PC-9 (cell line): ENCODE data around the gene CRHR2. TPM values are rescaled to one million over a fixed set of nuclear protein-coding genes. Genes with fewer than 3 reads are reported as not detected.
"Not testable (repeated sequence)": the region's sequence is repeated elsewhere in the genome, so short reads cannot be mapped to it uniquely, and the experiment has no call there.

Experiments used
- BruUV-seq: library from RNA; stranded (reverse); fragments of 400-500 nt; replicated peaks from 2 replicates; lab custom pipeline; 2021; lab: Mats Ljungman, UMichigan
- CTCF ChIA-PET: fragments of 300-600 bp; sonication (Branson Sonifier 250); formaldehyde crosslinking; loops from one replicate; lab custom pipeline; 2022; ENCODE audit warnings: antibody characterized with exemption; lab: Charles Lee
- POLR2A ChIA-PET: fragments of 300-600 bp; sonication (Branson Sonifier 250); formaldehyde crosslinking; loops from one replicate; lab custom pipeline; 2022; ENCODE audit warnings: antibody characterized with exemption; ENCODE audit not compliant: unreplicated experiment; lab: Charles Lee
- DNase-seq, 2 experiments: peaks; one replicate each; pipeline versions ENCODE4 v3.0.0 to v3.0.0-alpha.2; 2015 to 2022; ENCODE audit warnings: mixed read lengths in 1 of 2
- H2AFZ ChIP-seq: fragments of 200-600 bp; sonication (generic); 2 replicates; pipeline ENCODE4 v1.8.1; 2017; ENCODE audit warnings: antibody characterized with exemption
- H3F3A ChIP-seq: fragments of 200-600 bp; sonication (generic); 2 replicates; pipeline ENCODE4 v1.8.1; 2017; ENCODE audit warnings: antibody characterized with exemption, mild to moderate bottlenecking, low read depth; ENCODE audit not compliant: insufficient read depth
- H3K27ac ChIP-seq: fragments of 200-600 bp; sonication (generic); 2 replicates; pipeline ENCODE4 v1.6.1; 2016; ENCODE audit warnings: mixed run types
- H3K27me3 ChIP-seq: fragments of 200-600 bp; sonication (generic); 2 replicates; pipeline ENCODE4 v1.6.1; 2016; ENCODE audit warnings: low read depth, mixed run types; ENCODE audit not compliant: insufficient read depth
- H3K36me3 ChIP-seq: fragments of 200-600 bp; sonication (generic); 2 replicates; pipeline ENCODE4 v1.6.1; 2016; ENCODE audit warnings: low read depth, mixed run types
- H3K4me1 ChIP-seq: fragments of 200-600 bp; sonication (generic); replicated peaks from 2 replicates; pipeline ENCODE4 v1.6.1; 2016; ENCODE audit warnings: mixed run types; ENCODE audit not compliant: insufficient read depth
- H3K4me2 ChIP-seq: fragments of 200-600 bp; sonication (generic); 2 replicates; pipeline ENCODE4 v1.6.1; 2017; ENCODE audit warnings: mixed run types
- H3K4me3 ChIP-seq: fragments of 200-600 bp; sonication (generic); 2 replicates; pipeline ENCODE4 v1.6.1; 2016; ENCODE audit warnings: mixed run types
- H3K79me2 ChIP-seq: fragments of 200-600 bp; sonication (generic); 2 replicates; pipeline ENCODE4 v1.6.1; 2017; ENCODE audit warnings: low read depth, mixed run types
- H3K9me2 ChIP-seq: fragments of 200-600 bp; sonication (generic); 2 replicates; pipeline ENCODE4 v1.8.1; 2017; ENCODE audit warnings: mild to moderate bottlenecking; ENCODE audit not compliant: insufficient read depth
- H3K9me3 ChIP-seq: fragments of 200-600 bp; sonication (generic); 2 replicates; pipeline ENCODE4 v1.8.1; 2016; ENCODE audit warnings: low read depth; ENCODE audit not compliant: insufficient read depth
- H4K20me1 ChIP-seq: fragments of 200-600 bp; sonication (generic); 2 replicates; pipeline ENCODE4 v1.8.1; 2017; ENCODE audit not compliant: insufficient read depth
- CTCF ChIP-seq: fragments of 200-600 bp; sonication (generic); conservative IDR thresholded peaks from 2 replicates; pipeline ENCODE4 v1.6.1; 2017; ENCODE audit warnings: mixed run types, antibody characterized with exemption, mild to moderate bottlenecking, moderate library complexity
- EZH2 ChIP-seq: fragments of 200-600 bp; sonication (generic); IDR thresholded peaks from 2 replicates; pipeline ENCODE4 v1.8.0; 2017; ENCODE audit warnings: antibody characterized with exemption, low read depth
- intact Hi-C: fragments of 100-400 bp; cut with micrococcal nuclease; formaldehyde crosslinking; loops from one replicate; pipeline ENCODE4 v1.10.0; 2022; ENCODE audit not compliant: unreplicated experiment
- total RNA-seq: library from RNA; stranded (reverse); gene quantifications from 2 replicates; pipeline ENCODE4 v1.2.3, GENCODE V29; 2021

The CRHR2 gene
- total RNA-seq, 1 experiment from 2014 or later = not detected

DNA sequence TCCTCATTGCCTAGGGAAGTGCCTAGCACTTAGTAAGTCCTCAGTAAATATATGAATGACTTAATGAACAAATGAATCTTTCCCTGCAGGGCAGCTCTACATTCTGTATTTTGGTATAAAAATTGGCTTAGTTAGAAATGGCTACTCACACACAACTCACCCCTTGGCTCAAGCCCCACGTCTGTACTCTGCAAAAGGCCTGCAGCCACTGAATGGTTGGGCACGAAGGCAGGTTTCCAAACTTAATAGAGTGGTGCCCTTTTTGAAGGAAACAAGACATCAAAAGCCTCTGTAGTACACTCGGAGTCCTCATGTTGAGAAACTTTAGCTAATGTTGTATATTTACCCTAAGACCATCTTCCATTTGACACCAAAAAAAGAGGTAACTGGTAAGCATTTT is 36.6 kb downstream of the CRHR2 start:
- Histone ChIP-seq H3F3A (peaks cover 16% of the 10 kb centered on the region), H2AFZ (no peak overlapping the region), H3K9me2 (no peaks in the 10 kb centered on the region), H3K36me3 (peaks cover 25% of the 10 kb centered on the region; the same call in 1 of the 2 replicates), H3K4me1 (no peaks in the 10 kb centered on the region), H3K79me2 (no peaks in the 10 kb centered on the region), H3K4me3 (no peak overlapping the region), H3K27ac (no peak overlapping the region), H3K4me2 (no peak overlapping the region), H3K27me3 (no peaks in the 10 kb centered on the region), H4K20me1 (peaks cover 22% of the 10 kb centered on the region), H3K9me3 (no peaks in the 10 kb centered on the region)
- POLR2A ChIA-PET = no interaction called here
- no peak for DNase-seq
- intact Hi-C loops = no loop called here
- no TSS peak for BruUV-seq
- TF ChIP-seq CTCF = no peak
- no peak for TF ChIP-seq EZH2
- CTCF ChIA-PET = no interaction called here

GRCh38 chr7:30644286-30644955 is 37.8 kb downstream of the CRHR2 start:
- intact Hi-C loops = no loop called here
- POLR2A ChIA-PET = no interaction called here

DNA sequence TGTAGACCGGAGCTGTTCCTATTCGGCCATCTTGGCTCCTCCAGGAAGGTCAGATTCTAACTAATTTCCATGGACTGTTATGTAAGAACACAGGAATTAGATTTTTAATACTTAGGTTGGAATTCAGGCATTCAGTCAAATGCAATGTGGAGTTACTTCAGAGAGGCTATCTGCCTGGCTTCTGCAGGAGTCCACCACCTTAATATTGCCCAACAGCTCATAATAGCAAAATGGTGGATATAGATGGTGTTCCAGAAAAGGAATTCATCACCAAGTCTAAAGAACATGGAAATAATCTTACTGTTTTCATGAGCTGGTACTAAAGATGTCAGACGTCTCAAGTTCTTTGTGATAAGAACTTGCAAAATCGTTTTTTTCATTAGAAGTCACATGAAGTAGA is 39.5 kb downstream of the CRHR2 start:
- CTCF ChIA-PET = no interaction called here

More at GRCh38 chr7:30644286-30644955, 37.8 kb downstream of the CRHR2 start:
- Histone ChIP-seq H3F3A (peaks cover 16% of the 10 kb centered on the region), H3K4me3 (no peak overlapping the region), H3K79me2 (no peaks in the 10 kb centered on the region), H3K36me3 (peaks cover 25% of the 10 kb centered on the region; the same call in 1 of the 2 replicates), H3K27ac (no peak overlapping the region), H3K4me2 (no peak overlapping the region), H3K27me3 (no peaks in the 10 kb centered on the region), H3K9me2 (no peaks in the 10 kb centered on the region), H2AFZ (no peak overlapping the region), H3K9me3 (no peaks in the 10 kb centered on the region), H3K4me1 (no peaks in the 10 kb centered on the region), H4K20me1 (peaks cover 25% of the 10 kb centered on the region)
- CTCF ChIA-PET = no interaction called here
- DNase-seq = no peak
- BruUV-seq = no TSS peak
- TF ChIP-seq CTCF (no peak), EZH2 (no peak)

DNA sequence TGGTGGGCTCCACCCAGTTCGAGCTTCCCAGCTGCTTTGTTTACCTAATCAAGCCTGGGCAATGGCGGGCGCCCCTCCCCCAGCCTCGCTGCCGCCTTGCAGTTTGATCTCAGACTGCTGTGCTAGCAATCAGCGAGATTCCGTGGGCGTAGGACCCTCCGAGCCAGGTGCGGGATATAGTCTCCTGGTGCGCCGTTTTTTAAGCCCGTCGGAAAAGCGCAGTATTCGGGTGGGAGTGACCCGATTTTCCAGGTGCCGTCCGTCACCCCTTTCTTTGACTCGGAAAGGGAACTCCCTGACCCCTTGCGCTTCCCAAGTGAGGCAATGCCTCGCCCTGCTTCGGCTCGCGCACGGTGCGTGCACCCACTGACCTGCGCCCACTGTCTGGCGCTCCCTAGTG is 39.9 kb downstream of the CRHR2 start:
- H3K27me3 ChIP-seq, H3K79me2 ChIP-seq, H3K4me2 ChIP-seq, H3K27ac ChIP-seq, H3K4me3 ChIP-seq, POLR2A ChIA-PET, CTCF ChIA-PET, H3K9me2 ChIP-seq, BruUV-seq, H2AFZ ChIP-seq, H3K9me3 ChIP-seq, H3K4me1 ChIP-seq, DNase-seq, intact Hi-C loops: not testable (repeated sequence)
- Histone ChIP-seq H3K36me3 (peaks cover 25% of the 10 kb centered on the region; the same call in 1 of the 2 replicates), H4K20me1 (peaks cover 30% of the 10 kb centered on the region), H3F3A (peaks cover 16% of the 10 kb centered on the region)

More for the DNA sequence above, 39.5 kb downstream of the CRHR2 start:
- Histone ChIP-seq H3K4me2 (no peak overlapping the region), H3K36me3 (peaks cover 25% of the 10 kb centered on the region; the same call in 1 of the 2 replicates), H3K9me3 (no peaks in the 10 kb centered on the region), H3F3A (peaks cover 16% of the 10 kb centered on the region), H3K27me3 (no peaks in the 10 kb centered on the region), H4K20me1 (peaks cover 30% of the 10 kb centered on the region), H3K27ac (no peak overlapping the region), H3K9me2 (no peaks in the 10 kb centered on the region), H3K4me1 (no peaks in the 10 kb centered on the region), H3K4me3 (no peak overlapping the region), H3K79me2 (no peaks in the 10 kb centered on the region), H2AFZ (no peak overlapping the region)
- TF ChIP-seq EZH2 (no peak), CTCF (no peak)
- BruUV-seq = no TSS peak
- no peak for DNase-seq
- POLR2A ChIA-PET = no interaction called here
- intact Hi-C loops = no loop called here
